Measurements from ENCODE around the gene TRPC1. TPM values are rescaled to one million over a fixed set of nuclear protein-coding genes. Genes with fewer than 3 reads are reported as not detected.

TRPC1 gene
- polyA plus RNA-seq, 1 donor from 2014 or later = 37.2 TPM

DNA sequence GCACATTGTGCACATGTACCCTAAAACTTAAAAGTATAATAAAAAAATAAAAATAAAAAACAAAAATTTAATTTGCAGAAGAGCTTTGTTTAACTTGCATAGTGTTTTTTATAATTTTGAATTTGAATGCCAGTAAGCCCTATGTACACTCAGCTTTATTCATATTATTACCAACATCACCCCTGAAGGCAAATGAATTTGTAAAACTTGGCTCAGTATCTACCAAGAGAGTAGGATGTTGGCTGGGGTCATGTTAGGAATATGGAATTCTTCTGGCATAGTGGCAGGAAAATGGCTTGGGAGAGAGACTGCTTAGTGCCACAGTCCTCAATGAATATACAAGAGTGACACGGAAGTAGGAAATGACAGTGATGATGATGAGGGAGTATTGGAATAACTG lies 30.7 kb downstream of the TRPC1 start:
- H2AFZ ChIP-seq (ENCODE audit: low read depth, low read length) = no peak overlapping the region
- H4K20me1 ChIP-seq (ENCODE audit: insufficient read depth) = no peaks in the 10 kb centered on the region
- no peaks in the 10 kb centered on the region for H3K9me3 ChIP-seq (ENCODE audit: low read length)
- no peak overlapping the region for H3K4me3 ChIP-seq (ENCODE audit: low read length)
- no peaks in the 10 kb centered on the region for H3F3A ChIP-seq (ENCODE audit: insufficient read depth, low read length, poor library complexity, severe bottlenecking)
- TF ChIP-seq SMC3 (conservative IDR thresholded peaks at IDR 0.05; ENCODE audit: poor library complexity) = no peak
- no peak for TF ChIP-seq EZH2 (IDR thresholded peaks at IDR 0.05; ENCODE audit: borderline replicate concordance, insufficient read depth, low read length, poor library complexity, severe bottlenecking)
- TF ChIP-seq MXI1 (conservative IDR thresholded peaks at IDR 0.05; ENCODE audit: poor library complexity, severe bottlenecking) = no peak
- TF ChIP-seq EP300 (conservative IDR thresholded peaks at IDR 0.05; ENCODE audit: poor library complexity, severe bottlenecking) = no peak
- TF ChIP-seq TAF1 (IDR thresholded peaks at IDR 0.05; ENCODE audit: low read depth) = no peak
- TF ChIP-seq, protein P1, sequence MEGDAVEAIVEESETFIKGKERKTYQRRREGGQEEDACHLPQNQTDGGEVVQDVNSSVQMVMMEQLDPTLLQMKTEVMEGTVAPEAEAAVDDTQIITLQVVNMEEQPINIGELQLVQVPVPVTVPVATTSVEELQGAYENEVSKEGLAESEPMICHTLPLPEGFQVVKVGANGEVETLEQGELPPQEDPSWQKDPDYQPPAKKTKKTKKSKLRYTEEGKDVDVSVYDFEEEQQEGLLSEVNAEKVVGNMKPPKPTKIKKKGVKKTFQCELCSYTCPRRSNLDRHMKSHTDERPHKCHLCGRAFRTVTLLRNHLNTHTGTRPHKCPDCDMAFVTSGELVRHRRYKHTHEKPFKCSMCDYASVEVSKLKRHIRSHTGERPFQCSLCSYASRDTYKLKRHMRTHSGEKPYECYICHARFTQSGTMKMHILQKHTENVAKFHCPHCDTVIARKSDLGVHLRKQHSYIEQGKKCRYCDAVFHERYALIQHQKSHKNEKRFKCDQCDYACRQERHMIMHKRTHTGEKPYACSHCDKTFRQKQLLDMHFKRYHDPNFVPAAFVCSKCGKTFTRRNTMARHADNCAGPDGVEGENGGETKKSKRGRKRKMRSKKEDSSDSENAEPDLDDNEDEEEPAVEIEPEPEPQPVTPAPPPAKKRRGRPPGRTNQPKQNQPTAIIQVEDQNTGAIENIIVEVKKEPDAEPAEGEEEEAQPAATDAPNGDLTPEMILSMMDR (IDR thresholded peaks at IDR 0.05; ENCODE audit: poor library complexity, severe bottlenecking) = no peak
- no peak for TF ChIP-seq RAD21 (conservative IDR thresholded peaks at IDR 0.05)
- no peak for TF ChIP-seq POLR2AphosphoS5 (IDR thresholded peaks at IDR 0.05)
- TF ChIP-seq, protein P2, sequence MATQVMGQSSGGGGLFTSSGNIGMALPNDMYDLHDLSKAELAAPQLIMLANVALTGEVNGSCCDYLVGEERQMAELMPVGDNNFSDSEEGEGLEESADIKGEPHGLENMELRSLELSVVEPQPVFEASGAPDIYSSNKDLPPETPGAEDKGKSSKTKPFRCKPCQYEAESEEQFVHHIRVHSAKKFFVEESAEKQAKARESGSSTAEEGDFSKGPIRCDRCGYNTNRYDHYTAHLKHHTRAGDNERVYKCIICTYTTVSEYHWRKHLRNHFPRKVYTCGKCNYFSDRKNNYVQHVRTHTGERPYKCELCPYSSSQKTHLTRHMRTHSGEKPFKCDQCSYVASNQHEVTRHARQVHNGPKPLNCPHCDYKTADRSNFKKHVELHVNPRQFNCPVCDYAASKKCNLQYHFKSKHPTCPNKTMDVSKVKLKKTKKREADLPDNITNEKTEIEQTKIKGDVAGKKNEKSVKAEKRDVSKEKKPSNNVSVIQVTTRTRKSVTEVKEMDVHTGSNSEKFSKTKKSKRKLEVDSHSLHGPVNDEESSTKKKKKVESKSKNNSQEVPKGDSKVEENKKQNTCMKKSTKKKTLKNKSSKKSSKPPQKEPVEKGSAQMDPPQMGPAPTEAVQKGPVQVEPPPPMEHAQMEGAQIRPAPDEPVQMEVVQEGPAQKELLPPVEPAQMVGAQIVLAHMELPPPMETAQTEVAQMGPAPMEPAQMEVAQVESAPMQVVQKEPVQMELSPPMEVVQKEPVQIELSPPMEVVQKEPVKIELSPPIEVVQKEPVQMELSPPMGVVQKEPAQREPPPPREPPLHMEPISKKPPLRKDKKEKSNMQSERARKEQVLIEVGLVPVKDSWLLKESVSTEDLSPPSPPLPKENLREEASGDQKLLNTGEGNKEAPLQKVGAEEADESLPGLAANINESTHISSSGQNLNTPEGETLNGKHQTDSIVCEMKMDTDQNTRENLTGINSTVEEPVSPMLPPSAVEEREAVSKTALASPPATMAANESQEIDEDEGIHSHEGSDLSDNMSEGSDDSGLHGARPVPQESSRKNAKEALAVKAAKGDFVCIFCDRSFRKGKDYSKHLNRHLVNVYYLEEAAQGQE (IDR thresholded peaks at IDR 0.05; ENCODE audit: borderline replicate concordance) = no peak
- no peaks in the 10 kb centered on the region for H3K27me3 ChIP-seq (ENCODE audit: insufficient read depth, low read depth, low read length)
- H3K27ac ChIP-seq (ENCODE audit: low read length) = no peak overlapping the region
- no peaks in the 10 kb centered on the region for H3K36me3 ChIP-seq (ENCODE audit: insufficient read depth, low read length)
- no peak overlapping the region for H3K9ac ChIP-seq (ENCODE audit: low read length)
- no peak overlapping the region for H3K4me2 ChIP-seq (ENCODE audit: low read length)
- H3K9me2 ChIP-seq (ENCODE audit: insufficient read depth, low read length) = no peaks in the 10 kb centered on the region
- no peaks in the 10 kb centered on the region for H3K79me2 ChIP-seq (replicated peaks; ENCODE audit: insufficient read depth, low read length)

DNA sequence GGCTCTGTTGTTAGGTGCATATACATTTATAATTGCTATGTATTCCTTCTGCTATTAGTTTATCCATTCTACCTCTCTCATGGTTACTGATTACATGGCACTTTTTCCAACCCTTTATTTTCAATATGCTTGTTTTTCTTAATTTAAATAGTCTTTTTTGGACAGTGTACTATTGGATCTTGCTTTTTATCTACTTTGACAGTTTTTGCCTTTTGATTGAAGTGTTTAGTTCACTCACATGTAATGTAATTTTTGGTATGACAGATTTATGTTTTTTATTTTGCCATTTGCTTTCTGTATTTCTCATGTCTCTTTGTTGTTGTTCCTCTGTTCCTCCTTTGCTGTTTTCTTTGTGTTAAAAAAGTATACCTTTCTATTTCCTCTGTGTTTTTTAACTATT lies 44.5 kb downstream of the TRPC1 start:
- Histone ChIP-seq H3K4me3 (ENCODE audit: low read length) (no peak overlapping the region), H4K20me1 (ENCODE audit: insufficient read depth) (no peaks in the 10 kb centered on the region), H3K4me2 (ENCODE audit: low read length) (no peak overlapping the region), H3K27ac (ENCODE audit: low read length) (no peak overlapping the region), H3K27me3 (ENCODE audit: insufficient read depth, low read depth, low read length) (no peaks in the 10 kb centered on the region), H3K9me3 (ENCODE audit: low read length) (no peaks in the 10 kb centered on the region), H3K9me2 (ENCODE audit: insufficient read depth, low read length) (no peaks in the 10 kb centered on the region), H3F3A (ENCODE audit: insufficient read depth, low read length, poor library complexity, severe bottlenecking) (no peaks in the 10 kb centered on the region), H3K79me2 (replicated peaks; ENCODE audit: insufficient read depth, low read length) (no peaks in the 10 kb centered on the region), H3K36me3 (ENCODE audit: insufficient read depth, low read length) (peaks cover 13% of the 10 kb centered on the region), H2AFZ (ENCODE audit: low read depth, low read length) (no peak overlapping the region), H3K9ac (ENCODE audit: low read length) (no peak overlapping the region)
- TF ChIP-seq SMC3 (conservative IDR thresholded peaks at IDR 0.05; ENCODE audit: poor library complexity) = no peak
- no peak for TF ChIP-seq EP300 (conservative IDR thresholded peaks at IDR 0.05; ENCODE audit: poor library complexity, severe bottlenecking)
- TF ChIP-seq, protein P1 (IDR thresholded peaks at IDR 0.05; ENCODE audit: poor library complexity, severe bottlenecking) = no peak
- TF ChIP-seq EZH2 (IDR thresholded peaks at IDR 0.05; ENCODE audit: borderline replicate concordance, insufficient read depth, low read length, poor library complexity, severe bottlenecking) = no peak
- no peak for TF ChIP-seq MXI1 (conservative IDR thresholded peaks at IDR 0.05; ENCODE audit: poor library complexity, severe bottlenecking)
- TF ChIP-seq TAF1 (IDR thresholded peaks at IDR 0.05; ENCODE audit: low read depth) = no peak
- no peak for TF ChIP-seq POLR2AphosphoS5 (IDR thresholded peaks at IDR 0.05)
- TF ChIP-seq, protein P2 (IDR thresholded peaks at IDR 0.05; ENCODE audit: borderline replicate concordance) = no peak
- TF ChIP-seq RAD21 (conservative IDR thresholded peaks at IDR 0.05) = no peak

Measured in neural cell (in vitro differentiated cells).